Stimulated activated CD8-positive, alpha-beta memory T cell treated with anti-CD3 and anti-CD28 coated beads, Interleukin-15, amount 100 ng/mL, for 1 hour (primary cell): ENCODE data around the gene TMEM185A.
"Not testable (repeated sequence)": the region's sequence is repeated elsewhere in the genome, so short reads cannot be mapped to it uniquely, and the experiment has no call there.

ENCODE experiments used
- DNase-seq: peaks from one replicate; pipeline ENCODE4 v3.0.0-alpha.2; 2020; ENCODE audit warnings: low read depth

Gene TMEM185A

DNA sequence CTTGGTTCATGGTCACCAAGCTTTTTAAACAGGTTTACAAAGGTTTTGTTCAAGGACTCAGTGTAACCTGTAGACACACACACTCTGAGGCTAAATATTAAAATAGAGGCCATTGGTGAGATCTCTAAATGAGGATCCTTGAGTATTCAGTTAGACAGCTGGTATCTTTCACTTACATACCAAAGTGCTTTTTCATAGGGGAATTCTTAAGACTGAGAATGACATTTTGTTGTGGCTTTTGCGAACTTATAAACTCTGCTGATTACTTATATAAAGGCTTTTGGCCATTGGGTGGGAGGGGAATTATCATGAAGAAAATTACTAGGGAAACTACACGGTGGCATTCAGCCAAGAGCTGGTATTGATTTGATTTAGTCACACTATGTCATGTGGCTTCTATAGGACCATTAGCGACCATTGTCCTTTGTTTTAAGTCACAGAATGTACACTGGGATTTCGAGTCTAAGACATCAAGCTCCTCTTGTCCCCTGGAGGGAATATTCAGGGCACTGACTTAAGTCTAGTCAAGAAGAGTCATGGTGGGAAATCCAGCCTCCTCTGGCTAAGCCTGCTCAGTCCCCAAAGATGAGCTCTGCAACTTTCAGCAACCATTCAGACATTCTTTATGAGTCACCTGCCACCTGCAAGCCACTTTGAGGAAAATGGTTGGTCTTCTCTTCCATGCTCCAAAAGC is 80.2 kb downstream of the TMEM185A start:
- DNase-seq = not testable (repeated sequence)

DNA sequence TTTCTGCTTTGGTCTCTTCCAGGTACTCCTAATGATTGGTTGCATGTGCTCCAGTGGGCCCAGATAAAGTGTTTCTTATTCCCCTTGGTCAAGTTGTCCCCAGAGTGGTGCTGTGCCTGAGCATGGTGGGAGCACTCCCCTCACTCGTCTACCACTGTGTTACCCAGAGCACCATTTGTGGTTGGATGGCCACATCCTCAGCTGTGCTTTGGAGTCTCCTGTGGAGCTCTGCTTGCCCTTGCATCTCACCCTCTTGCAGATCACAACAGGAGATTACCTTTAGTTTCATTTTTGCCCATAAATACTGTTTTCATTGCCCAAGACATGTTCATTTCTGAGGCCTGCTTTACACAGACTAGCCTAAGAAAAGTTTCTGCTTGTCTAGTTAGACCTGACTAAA is 81.1 kb downstream of the TMEM185A start:
- DNase-seq = not testable (repeated sequence)

DNA sequence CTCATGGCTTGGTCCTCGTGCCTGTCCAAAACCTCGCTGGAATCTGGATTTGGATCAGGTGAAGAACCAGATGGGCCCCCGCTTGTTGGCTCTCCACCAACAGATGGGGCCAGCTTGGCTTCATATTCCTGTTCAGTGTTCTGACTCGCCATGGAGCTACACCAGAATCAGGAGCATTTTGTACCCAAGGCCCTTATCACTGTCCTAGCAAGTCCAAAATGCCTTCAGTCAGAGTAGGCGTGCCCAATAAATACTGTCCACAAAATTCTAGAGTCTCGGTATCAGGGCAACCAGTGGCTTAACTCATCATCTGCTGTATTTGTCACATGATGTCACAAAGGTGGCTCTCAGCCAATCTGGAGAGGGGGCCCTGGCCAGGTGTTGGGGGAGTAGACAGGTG is 81.9 kb downstream of the TMEM185A start, which contains the start of gene HSFX3:
Gene HSFX3 (minus strand): TSS at position 224 of the 400 bp plus-strand sequence. CDS start 72 bp downstream, at position 152.
- DNase-seq = not testable (repeated sequence)

DNA sequence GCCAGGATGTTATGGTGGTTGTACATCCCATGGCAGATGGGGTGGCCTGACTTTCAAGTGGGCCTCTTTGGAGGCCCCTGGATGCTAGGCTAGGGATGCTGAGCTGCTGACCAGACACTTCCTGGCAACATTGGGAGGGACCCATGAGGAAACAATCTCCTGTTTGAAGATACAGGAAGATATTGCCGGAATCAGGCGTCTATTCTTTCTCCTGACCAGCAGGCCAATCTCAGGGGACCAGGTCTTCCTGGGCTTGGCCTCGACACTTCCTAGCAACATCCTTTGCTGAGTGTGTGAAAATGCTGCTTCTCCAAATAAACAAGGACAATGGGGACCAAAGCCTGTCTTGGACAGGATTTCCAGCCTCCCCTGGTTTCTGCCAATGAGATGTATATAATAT is 83.8 kb downstream of the TMEM185A start:
- DNase-seq = not testable (repeated sequence)

DNA sequence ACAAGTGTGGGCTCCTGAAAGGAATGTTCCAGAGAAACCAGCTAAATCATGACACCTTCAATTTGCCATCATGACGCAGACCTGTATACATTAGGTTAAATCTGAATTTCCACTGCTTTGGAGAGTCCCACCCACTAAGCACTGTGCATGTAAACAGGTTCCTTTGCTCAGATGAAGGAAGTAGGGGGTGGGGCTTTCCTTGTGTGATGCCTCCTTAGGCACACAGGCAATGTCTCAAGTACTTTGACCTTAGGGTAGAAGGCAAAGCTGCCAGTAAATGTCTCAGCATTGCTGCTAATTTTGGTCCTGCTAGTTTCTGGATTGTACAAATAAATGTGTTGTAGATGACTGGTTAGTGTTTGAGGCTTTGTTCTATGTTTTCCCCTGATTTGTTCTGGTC is 84.6 kb downstream of the TMEM185A start:
- DNase-seq = not testable (repeated sequence)
